Glutamatergic neuron (in vitro differentiated cells): ENCODE results near the gene NRIP2. TPM values are rescaled to one million over a fixed set of nuclear protein-coding genes. Genes with fewer than 3 reads are reported as not detected.

Experiments
- DNase-seq: peaks from one replicate; pipeline ENCODE4 v3.0.0; 2022
- H3K27ac Mint-ChIP-seq: one replicate; pipeline ENCODE4 v1.8.0; 2020; ENCODE audit warnings: mild to moderate bottlenecking, mixed read lengths, inconsistent platforms; ENCODE audit not compliant: unreplicated experiment
- H3K27me3 Mint-ChIP-seq: one replicate; pipeline ENCODE4 v1.8.0; 2020; ENCODE audit warnings: mild to moderate bottlenecking, moderate library complexity, mixed read lengths, inconsistent platforms; ENCODE audit not compliant: unreplicated experiment
- H3K36me3 Mint-ChIP-seq: one replicate; pipeline ENCODE4 v1.8.0; 2020; ENCODE audit warnings: mild to moderate bottlenecking, mixed read lengths, inconsistent platforms; ENCODE audit not compliant: unreplicated experiment
- H3K4me1 Mint-ChIP-seq: one replicate; pipeline ENCODE4 v1.8.0; 2020; ENCODE audit warnings: mild to moderate bottlenecking, low read depth, mixed read lengths, inconsistent platforms; ENCODE audit not compliant: unreplicated experiment
- H3K4me3 Mint-ChIP-seq: one replicate; pipeline ENCODE4 v1.8.0; 2020; ENCODE audit warnings: mild to moderate bottlenecking, mixed read lengths, inconsistent platforms; ENCODE audit not compliant: unreplicated experiment
- H3K9me3 Mint-ChIP-seq: one replicate; pipeline ENCODE4 v1.8.0; 2020; ENCODE audit warnings: mild to moderate bottlenecking, moderate library complexity, mixed read lengths, inconsistent platforms; ENCODE audit not compliant: unreplicated experiment
- CTCF ChIP-seq: fragments of 200-600 bp; sonication (generic); IDR thresholded peaks from one replicate; pipeline ENCODE4 v1.5.0; 2021; ENCODE audit not compliant: partially characterized antibody, unreplicated experiment
- long read RNA-seq: library from polyadenylated mRNA; unstranded; transcript quantifications from one replicate; pipeline ENCODE4 v2.0.0, GENCODE V29; 2020; ENCODE audit not compliant: unreplicated experiment
- total RNA-seq: library from RNA; stranded (reverse); fragmentation: NEBNext Ultra II Directional; extraction: Animal tissue kit (Norgen Biotek cat#: 25700); gene quantifications from one replicate; pipeline ENCODE4 v1.2.1, GENCODE V29; 2021; ENCODE audit not compliant: unreplicated experiment

Gene NRIP2
- total RNA-seq, result not detected
- long read RNA-seq, result 0 reads

- Mint-ChIP-seq H3K27ac (no peak within 1 kb of the TSS), H3K27me3 (peaks cover 2% of the 10 kb centered on the region), H3K4me1 (peaks cover 2% of the 10 kb centered on the region), H3K36me3 (peaks cover 11% of the 10 kb centered on the region), H3K4me3 (no peak within 1 kb of the TSS), H3K9me3 (peaks cover 2% of the 10 kb centered on the region)
- no peak for TF ChIP-seq CTCF
- DNase-seq, result peak; percentile 35
Measured at GRCh38 chr12:2834581-2835491, at the start of gene NRIP2. Gene NRIP2 (minus strand): TSS chr12:2835035. CDS start chr12:2834983, 52 bp downstream.

- no peak overlapping the region for H3K27ac Mint-ChIP-seq
- no peak overlapping the region for H3K4me3 Mint-ChIP-seq
- H3K9me3 Mint-ChIP-seq, result peaks cover 6% of the 10 kb centered on the region
- no peak for TF ChIP-seq CTCF
- DNase-seq, result no peak
- no peaks in the 10 kb centered on the region for H3K36me3 Mint-ChIP-seq
- peaks cover 9% of the 10 kb centered on the region for H3K4me1 Mint-ChIP-seq
- H3K27me3 Mint-ChIP-seq, result peaks cover 2% of the 10 kb centered on the region
Measured at GRCh38 chr12:2879853-2880252, 45.0 kb upstream of the NRIP2 start.

GRCh38 chr12:2877953-2878732 lies 43.3 kb upstream of the NRIP2 start:
- peaks cover 6% of the 10 kb centered on the region for H3K9me3 Mint-ChIP-seq
- H3K36me3 Mint-ChIP-seq, result no peaks in the 10 kb centered on the region
- no peak for TF ChIP-seq CTCF
- DNase-seq, result no peak
- H3K27me3 Mint-ChIP-seq, result no peaks in the 10 kb centered on the region
- peaks cover 9% of the 10 kb centered on the region for H3K4me1 Mint-ChIP-seq
- peak overlapping the region; percentile 41 for H3K27ac Mint-ChIP-seq
- peak overlapping the region; percentile 98 for H3K4me3 Mint-ChIP-seq

- peak within 1 kb of the TSS; percentile 89 for H3K27ac Mint-ChIP-seq
- peaks cover 9% of the 10 kb centered on the region for H3K4me1 Mint-ChIP-seq
Measured at GRCh38 chr12:2877047-2877952, 42.5 kb upstream of the NRIP2 start, which contains the start of the genes FOXM1 and RHNO1. Gene FOXM1 (minus strand): TSS chr12:2877174. CDS start chr12:2874478, 2,696 bp downstream. Gene RHNO1 (plus strand): TSS chr12:2877223. CDS start chr12:2885367, 8,144 bp downstream.

More at GRCh38 chr12:2877047-2877952, 42.5 kb upstream of the NRIP2 start, which contains the start of the genes FOXM1 and RHNO1:
- TF ChIP-seq CTCF, result no peak
- Mint-ChIP-seq H3K27me3 (no peaks in the 10 kb centered on the region), H3K4me3 (peak within 1 kb of the TSS; percentile 98), H3K36me3 (no peaks in the 10 kb centered on the region), H3K9me3 (peaks cover 6% of the 10 kb centered on the region)
- peak; percentile 92 for DNase-seq
